ENCODE data around the gene ACBD6.
"Not testable (repeated sequence)": the region's sequence is repeated elsewhere in the genome, so short reads cannot be mapped to it uniquely, and the experiment has no call there.

ACBD6 gene

GRCh38 chr1:180421614-180422013 lies 80.8 kb downstream of the ACBD6 start:
- in situ Hi-C loops (cut with MboI; ENCODE audit: low sequenced_read_pairs): no loop called here

- in situ Hi-C loops (cut with MboI; ENCODE audit: low sequenced_read_pairs): not testable (repeated sequence)
These were observed 81.2 kb downstream of the ACBD6 start for GRCh38 chr1:180421145-180421544.

- in situ Hi-C loops (cut with MboI; ENCODE audit: low sequenced_read_pairs): no loop called here
These were observed 86.3 kb downstream of the ACBD6 start for GRCh38 chr1:180415985-180416633.

GRCh38 chr1:180415236-180415848 lies 87.0 kb downstream of the ACBD6 start:
- in situ Hi-C loops (cut with MboI; ENCODE audit: low sequenced_read_pairs): no loop called here

GRCh38 chr1:180412583-180412982 lies 89.8 kb downstream of the ACBD6 start:
- in situ Hi-C loops (cut with MboI; ENCODE audit: low sequenced_read_pairs): no loop called here

- in situ Hi-C loops (cut with MboI; ENCODE audit: low sequenced_read_pairs): not testable (repeated sequence)
These were observed 94.2 kb downstream of the ACBD6 start for GRCh38 chr1:180408128-180408527.

- in situ Hi-C loops (cut with MboI; ENCODE audit: low sequenced_read_pairs): no loop called here
These were observed 95.3 kb downstream of the ACBD6 start for GRCh38 chr1:180407051-180407450.

GRCh38 chr1:180402551-180402950 lies 99.8 kb downstream of the ACBD6 start:
- in situ Hi-C loops (cut with MboI; ENCODE audit: low sequenced_read_pairs): no loop called here

- in situ Hi-C loops (cut with MboI; ENCODE audit: low sequenced_read_pairs): no loop called here
These were observed 100.4 kb downstream of the ACBD6 start for GRCh38 chr1:180402001-180402400.

- in situ Hi-C loops (cut with MboI; ENCODE audit: low sequenced_read_pairs): no loop called here
These were observed 105.2 kb downstream of the ACBD6 start for GRCh38 chr1:180397175-180397574.

- in situ Hi-C loops (cut with MboI; ENCODE audit: low sequenced_read_pairs): no loop called here
These were observed 109.8 kb downstream of the ACBD6 start for GRCh38 chr1:180392427-180393145.

- in situ Hi-C loops (cut with MboI; ENCODE audit: low sequenced_read_pairs): no loop called here
These were observed 110.4 kb downstream of the ACBD6 start for GRCh38 chr1:180392020-180392419.

GRCh38 chr1:180387413-180387812 lies 115.0 kb downstream of the ACBD6 start:
- in situ Hi-C loops (cut with MboI; ENCODE audit: low sequenced_read_pairs): no loop called here

GRCh38 chr1:180386745-180387367 lies 115.5 kb downstream of the ACBD6 start:
- in situ Hi-C loops (cut with MboI; ENCODE audit: low sequenced_read_pairs): no loop called here

- in situ Hi-C loops (cut with MboI; ENCODE audit: low sequenced_read_pairs): no loop called here
These were observed 117.2 kb downstream of the ACBD6 start for GRCh38 chr1:180385144-180385543.

- in situ Hi-C loops (cut with MboI; ENCODE audit: low sequenced_read_pairs): no loop called here
These were observed 117.9 kb downstream of the ACBD6 start for GRCh38 chr1:180384286-180385005.

GRCh38 chr1:180382326-180383115 lies 119.9 kb downstream of the ACBD6 start:
- in situ Hi-C loops (cut with MboI; ENCODE audit: low sequenced_read_pairs): no loop called here

- in situ Hi-C loops (cut with MboI; ENCODE audit: low sequenced_read_pairs): no loop called here
These were observed 121.2 kb downstream of the ACBD6 start for GRCh38 chr1:180381184-180381580.

GRCh38 chr1:180380259-180381183 lies 121.9 kb downstream of the ACBD6 start:
- in situ Hi-C loops (cut with MboI; ENCODE audit: low sequenced_read_pairs): no loop called here
